ENCODE data around the gene CD163. TPM values are rescaled to one million over a fixed set of nuclear protein-coding genes. Genes with fewer than 3 reads are reported as not detected.
"Not testable (repeated sequence)": the region's sequence is repeated elsewhere in the genome, so short reads cannot be mapped to it uniquely, and the experiment has no call there.

The CD163 gene
- total RNA-seq, 1 experiment from 2014 or later, result not detected

DNA sequence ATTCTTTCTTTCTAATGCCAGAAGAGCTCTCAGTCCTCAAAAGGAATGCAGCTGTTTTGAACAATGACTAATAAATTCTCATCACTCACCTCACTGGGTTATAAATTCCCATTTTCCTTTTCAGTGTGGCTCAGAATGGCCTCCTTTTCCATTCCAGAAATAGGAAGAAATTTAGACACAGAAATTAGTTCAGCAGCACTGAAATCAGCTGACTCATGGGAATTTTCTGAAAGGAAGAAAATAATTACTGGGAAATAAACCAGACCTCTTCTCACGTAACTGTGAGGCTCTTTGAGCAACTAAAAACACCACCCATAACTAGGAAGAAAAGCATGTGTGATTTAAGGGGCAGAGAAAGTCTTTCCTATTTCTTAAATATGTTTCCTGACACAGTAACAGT, 23.8 kb downstream of the CD163 start:
- H3K36me3 ChIP-seq, result no peaks in the 10 kb centered on the region
- no peak overlapping the region for H3K4me3 ChIP-seq
- H3K9me3 ChIP-seq, result no peaks in the 10 kb centered on the region
- no peaks in the 10 kb centered on the region for H3K27me3 ChIP-seq
- DNase-seq, result no peak

DNA sequence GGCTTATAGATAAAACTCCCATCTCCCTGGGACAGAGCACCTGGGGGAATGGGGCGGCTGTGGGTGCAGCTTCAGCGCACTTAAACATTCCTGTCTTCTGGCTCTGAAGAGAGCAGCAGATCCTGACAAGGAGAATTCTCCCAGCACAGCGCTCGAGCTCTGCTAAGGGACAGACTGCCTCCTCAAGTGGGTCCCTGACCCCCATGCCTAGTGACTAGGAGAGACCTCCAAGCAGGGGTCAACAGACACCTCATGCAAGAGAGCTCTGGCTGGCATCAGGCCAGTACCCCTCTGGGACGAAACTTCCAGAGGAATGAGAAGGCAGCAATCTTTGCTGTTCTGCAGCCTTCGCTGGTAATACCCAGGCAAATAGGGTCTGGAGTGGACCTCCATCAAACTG, 31.5 kb downstream of the CD163 start:
- Histone ChIP-seq H3K27me3 (no peaks in the 10 kb centered on the region), H3K4me3 (no peak overlapping the region), H3K36me3 (no peaks in the 10 kb centered on the region), H3K9me3 (no peaks in the 10 kb centered on the region; the same call in 1 of the 2 replicates)
- DNase-seq, result no peak

DNA sequence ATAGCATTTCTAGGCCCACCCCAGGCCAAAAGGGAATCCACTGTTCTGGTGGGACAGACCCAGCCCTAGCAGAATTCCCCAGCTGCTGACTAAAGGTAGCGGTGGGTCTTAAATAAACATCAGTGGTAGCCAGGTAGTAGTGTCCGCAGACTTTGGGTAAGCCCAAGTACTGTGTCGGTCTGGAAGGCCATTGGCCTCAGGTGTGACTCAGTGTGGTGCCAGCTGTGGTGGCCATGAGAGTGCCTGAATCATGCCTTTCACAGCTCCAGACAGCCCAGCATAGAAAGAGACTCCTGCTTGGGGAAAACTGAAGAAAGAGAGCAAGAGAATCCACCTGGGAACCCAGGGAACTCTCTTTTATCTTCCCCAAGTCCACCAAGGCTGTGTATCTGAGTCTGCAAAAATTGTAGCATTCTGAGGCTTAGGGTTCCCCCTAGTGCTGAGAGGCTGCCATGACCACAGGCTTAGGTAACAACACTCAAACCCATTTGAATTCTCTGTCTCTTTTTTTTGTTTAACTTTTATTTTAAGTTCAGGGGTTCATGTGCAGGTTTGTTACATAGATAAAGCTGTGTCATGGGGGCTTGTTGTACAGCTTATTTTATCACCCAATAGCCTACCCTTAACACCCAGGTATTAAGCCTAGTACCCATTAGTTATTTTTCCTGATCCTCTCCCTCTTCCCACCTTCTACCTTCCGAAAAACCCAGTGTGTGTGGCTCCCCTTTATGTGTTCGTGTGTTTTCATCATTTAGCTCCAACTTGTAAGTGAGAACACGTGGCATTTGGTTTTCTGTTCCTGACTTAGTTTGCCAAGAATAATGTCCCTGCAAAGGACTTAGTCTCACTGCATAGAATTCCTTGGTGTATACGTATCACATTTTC, 43.0 kb downstream of the CD163 start:
- Histone ChIP-seq H3K9me3 (no peaks in the 10 kb centered on the region), H3K4me3 (no peak overlapping the region), H3K27me3 (no peaks in the 10 kb centered on the region), H3K36me3 (no peaks in the 10 kb centered on the region)
- peak; percentile 9 for DNase-seq

DNA sequence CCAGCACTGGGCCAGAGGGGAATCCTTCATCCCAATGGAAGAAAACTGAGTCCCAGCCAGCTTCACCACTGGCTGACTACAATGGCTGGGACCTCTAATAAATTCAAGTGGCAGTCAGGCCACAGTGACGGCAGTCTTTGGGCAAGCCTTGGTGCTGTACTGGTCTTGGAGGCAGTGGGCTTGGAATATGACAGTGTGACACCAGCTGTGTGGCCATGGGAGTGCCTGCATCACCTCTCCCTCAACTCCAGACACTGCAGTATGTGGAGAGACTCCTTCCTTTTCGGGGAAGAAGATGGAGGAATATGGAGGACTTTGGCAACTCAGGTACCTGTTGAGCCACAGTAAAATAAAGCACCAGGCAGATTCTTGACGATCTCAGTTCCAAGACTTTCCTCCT, 43.6 kb downstream of the CD163 start:
- H3K27me3 ChIP-seq, result no peaks in the 10 kb centered on the region
- H3K36me3 ChIP-seq, result no peaks in the 10 kb centered on the region
- H3K4me3 ChIP-seq, result no peak overlapping the region
- no peak for DNase-seq
- no peaks in the 10 kb centered on the region for H3K9me3 ChIP-seq

DNA sequence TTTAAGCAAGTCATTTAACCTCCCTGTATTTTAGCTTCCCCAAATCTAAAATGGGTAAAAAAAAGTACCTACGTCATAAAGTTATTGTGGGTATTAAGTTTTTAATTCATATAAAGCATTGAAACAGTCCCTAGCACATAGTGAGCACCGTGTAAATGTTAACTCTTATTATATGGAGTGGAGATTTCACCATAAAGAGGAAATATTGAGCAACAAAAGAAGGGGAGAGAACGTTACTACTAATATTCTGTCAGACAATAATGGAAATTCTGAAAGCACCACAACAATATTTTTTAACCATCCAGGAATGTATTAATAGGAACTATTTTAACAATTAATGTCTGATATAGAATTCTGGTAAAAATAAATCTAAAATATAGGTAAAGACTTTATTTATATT, 51.8 kb downstream of the CD163 start:
- DNase-seq, result no peak
- Histone ChIP-seq H3K36me3 (no peaks in the 10 kb centered on the region), H3K27me3 (no peaks in the 10 kb centered on the region; the same call in 1 of the 2 replicates), H3K4me3 (no peak overlapping the region), H3K9me3 (no peaks in the 10 kb centered on the region)

DNA sequence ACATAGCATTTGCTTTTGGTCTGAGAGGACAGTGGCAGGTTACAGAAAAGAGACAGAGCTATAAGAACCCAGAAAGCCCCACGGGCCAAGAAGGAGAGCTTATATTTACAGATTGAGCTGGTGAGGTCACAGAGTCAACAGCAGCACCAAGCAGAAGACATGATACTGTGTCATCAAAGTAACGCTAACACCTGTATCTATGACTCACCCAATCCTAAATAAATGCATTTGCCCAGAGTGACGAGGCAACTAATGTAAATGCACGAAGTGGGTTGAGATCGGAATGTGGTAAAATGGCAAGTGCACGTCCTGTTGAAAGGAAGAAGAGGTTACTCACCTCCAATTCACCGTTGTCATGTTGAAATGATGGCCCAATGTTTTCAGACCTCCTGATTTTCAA, 52.9 kb downstream of the CD163 start:
- H3K36me3 ChIP-seq, result no peaks in the 10 kb centered on the region
- no peaks in the 10 kb centered on the region for H3K9me3 ChIP-seq
- no peaks in the 10 kb centered on the region; the same call in 1 of the 2 replicates for H3K27me3 ChIP-seq
- no peak overlapping the region for H3K4me3 ChIP-seq
- no peak for DNase-seq

DNA sequence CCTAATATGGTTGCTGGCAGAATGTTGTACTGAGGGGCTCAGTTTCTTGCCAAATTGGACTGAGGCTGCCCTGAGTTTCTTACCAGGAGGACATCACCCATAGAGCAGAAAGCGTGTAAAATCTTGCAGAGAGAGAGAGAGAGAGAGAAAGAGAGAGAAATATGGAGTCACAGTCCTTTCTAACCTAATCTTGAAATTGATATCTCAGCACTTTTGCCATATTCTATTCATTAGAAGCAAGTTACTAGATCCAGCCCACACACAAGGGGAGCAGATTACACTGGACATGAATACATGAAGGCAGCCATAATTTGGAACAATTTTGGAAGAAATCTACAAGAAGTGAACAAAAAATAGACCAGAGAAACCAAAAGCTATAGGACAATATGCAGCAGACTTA, 55.5 kb downstream of the CD163 start:
- no peaks in the 10 kb centered on the region for H3K36me3 ChIP-seq

DNA sequence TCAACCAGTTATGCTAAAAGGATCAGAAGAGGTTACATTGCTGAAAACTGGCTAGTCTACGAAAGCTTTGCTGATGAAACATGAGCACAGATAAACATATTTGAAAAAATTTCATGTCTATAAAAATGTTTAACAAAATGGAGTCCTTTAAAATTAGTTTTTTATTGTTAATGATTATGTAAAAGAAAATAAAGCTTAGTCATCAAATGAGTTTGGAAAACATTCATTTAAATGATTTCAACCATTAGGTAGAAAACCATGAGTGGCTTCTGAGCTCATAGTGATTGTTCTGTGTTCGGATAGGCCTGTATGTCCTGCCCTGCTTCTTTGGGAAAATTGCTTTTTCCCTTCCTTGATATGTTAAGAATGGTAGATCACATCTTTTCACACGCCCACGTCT, 59.0 kb downstream of the CD163 start:
- no peak for DNase-seq
- H3K9me3 ChIP-seq, result no peaks in the 10 kb centered on the region
- no peak overlapping the region for H3K4me3 ChIP-seq
- no peaks in the 10 kb centered on the region; the same call in 1 of the 2 replicates for H3K27me3 ChIP-seq
- H3K36me3 ChIP-seq, result no peaks in the 10 kb centered on the region

More for the DNA sequence above, 55.5 kb downstream of the CD163 start:
- no peak overlapping the region for H3K4me3 ChIP-seq
- no peaks in the 10 kb centered on the region for H3K9me3 ChIP-seq
- DNase-seq, result no peak
- no peaks in the 10 kb centered on the region; the same call in 1 of the 2 replicates for H3K27me3 ChIP-seq

DNA sequence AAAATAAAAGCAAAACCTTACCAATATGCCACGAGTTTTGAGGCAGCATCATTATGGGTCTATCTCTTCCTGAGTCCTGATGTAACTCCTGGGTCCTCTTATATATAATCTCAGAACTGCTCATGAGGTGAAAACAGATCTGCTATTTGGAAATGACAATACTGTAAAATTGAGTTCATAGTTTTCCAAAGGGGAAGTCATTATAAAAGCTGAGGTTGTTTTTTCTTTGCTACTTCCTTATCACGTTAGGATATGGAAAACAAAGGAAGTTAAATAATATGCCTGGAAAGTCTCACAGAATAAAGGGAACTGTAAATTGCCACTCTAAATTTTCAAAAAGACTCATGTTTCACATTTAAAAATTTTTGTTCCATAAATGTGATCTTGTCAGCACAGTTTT, 59.5 kb downstream of the CD163 start, which contains the start of gene CD163L1:
Gene CD163L1, minus strand, starts transcription at position 78 of the 400 bp plus-strand sequence. Its CDS starts 26 bp downstream, at position 52.
- H3K4me3 ChIP-seq, result no peak within 1 kb of the TSS
- H3K36me3 ChIP-seq, result no peaks in the 10 kb centered on the region
- H3K27me3 ChIP-seq, result no peaks in the 10 kb centered on the region

DNA sequence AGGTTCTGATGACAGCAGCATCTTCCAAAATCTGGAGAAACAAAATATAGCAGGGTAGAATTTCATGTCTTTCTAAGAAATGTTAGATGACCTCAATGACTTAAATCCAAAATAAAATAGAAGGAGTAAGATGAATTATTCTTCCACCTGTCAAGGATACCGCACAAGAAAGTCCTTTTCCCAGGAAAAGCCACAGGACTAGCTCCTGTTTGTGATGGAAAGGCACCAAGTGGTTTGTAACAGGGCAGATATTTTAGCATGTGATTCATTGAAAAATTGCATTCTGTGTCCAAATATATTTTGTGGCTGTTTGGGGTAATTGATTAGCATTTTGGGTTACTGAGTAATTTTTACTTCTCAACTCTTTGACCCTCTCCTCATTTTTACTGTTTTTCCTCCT, 62.4 kb downstream of the CD163 start:
- no peaks in the 10 kb centered on the region for H3K27me3 ChIP-seq
- no peaks in the 10 kb centered on the region for H3K9me3 ChIP-seq
- no peak for DNase-seq
- no peaks in the 10 kb centered on the region for H3K36me3 ChIP-seq
- no peak overlapping the region for H3K4me3 ChIP-seq

More for the DNA sequence above, 59.5 kb downstream of the CD163 start, which contains the start of gene CD163L1:
- no peak for DNase-seq
- no peaks in the 10 kb centered on the region for H3K9me3 ChIP-seq

DNA sequence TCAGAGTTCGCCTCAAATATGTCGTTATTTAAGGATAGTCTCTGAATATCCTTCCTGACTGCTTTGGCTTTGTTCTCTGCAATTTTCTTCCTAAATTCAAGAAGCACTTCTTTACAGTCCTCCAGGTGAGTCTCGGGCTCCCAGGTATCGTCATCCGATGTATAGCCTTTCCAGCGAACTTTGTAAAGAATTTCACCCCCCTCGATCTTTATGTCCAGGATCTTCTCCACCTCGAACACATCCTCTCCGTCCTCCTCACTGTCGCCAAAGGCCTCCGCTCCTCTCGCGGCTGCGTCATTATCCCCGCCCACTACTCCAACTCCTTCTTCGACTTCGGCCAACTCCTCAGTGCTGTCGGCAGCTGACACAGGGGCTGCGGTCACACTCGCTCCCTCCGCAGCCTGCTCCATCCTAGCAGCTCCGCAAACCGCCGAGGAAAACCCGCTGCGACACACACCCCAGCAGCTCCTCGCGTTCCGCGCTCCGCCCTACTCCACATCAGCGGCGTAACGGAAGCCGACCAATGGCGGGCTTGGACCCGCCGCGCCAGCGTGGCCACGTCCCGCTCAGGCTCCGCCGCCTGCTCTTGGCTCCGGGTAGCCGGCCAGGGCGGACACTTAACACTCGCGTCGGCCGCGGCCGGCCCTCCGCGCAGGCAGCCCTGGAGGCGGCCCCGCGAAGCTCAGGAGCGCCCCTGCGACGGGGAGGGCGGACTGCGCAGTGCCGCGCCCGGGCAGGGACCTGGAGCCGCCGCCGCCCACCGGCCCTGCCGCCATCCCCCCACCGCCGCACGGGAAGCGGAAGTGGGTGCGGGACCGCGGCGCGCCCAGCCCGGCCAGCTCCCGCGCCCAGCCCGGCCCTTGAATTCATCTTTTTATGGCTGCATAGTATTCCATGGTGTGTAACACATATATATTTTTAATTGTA, 63.7 kb downstream of the CD163 start:
- DNase-seq, result peak; percentile 89
- H3K36me3 ChIP-seq, result no peaks in the 10 kb centered on the region
- no peaks in the 10 kb centered on the region for H3K9me3 ChIP-seq
- peak overlapping the region; percentile 52 for H3K4me3 ChIP-seq
- H3K27me3 ChIP-seq, result no peaks in the 10 kb centered on the region

DNA sequence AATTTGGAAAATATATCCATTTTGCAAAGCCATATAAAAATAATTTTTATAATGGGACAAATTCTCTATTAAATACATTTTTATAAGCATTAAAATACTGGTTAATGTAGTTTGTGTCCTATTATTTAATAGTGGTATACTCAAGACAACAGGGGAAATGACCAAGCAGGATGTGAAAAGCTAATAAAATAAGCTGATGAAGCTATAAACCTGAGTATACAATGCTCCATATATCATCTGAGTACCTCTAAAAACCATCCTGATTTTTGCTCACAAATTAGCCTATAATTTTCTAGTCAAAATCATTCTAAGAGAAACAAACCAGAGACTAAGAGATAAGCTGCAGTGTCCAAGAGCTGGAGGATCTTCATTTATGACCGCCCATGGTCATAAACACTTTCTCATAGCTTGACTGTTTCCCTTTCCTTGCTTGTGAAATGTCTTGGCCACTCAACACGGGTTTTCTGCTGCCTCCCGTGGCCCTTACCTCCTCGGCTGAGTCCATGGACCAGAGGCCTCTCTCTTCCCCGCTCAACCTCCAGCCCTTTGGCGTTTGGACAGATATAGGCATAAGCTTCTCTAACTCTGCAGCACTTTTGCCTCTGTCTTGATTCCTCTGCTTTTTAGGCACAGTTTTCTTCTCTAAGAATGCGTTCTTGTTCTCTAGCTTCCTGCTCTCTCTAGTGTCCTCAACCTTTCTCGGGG, 65.1 kb downstream of the CD163 start:
- not testable (repeated sequence) for H3K9me3 ChIP-seq, H3K36me3 ChIP-seq, H3K27me3 ChIP-seq
- peak; percentile 33 for DNase-seq
- peak overlapping the region; percentile 52 for H3K4me3 ChIP-seq

DNA sequence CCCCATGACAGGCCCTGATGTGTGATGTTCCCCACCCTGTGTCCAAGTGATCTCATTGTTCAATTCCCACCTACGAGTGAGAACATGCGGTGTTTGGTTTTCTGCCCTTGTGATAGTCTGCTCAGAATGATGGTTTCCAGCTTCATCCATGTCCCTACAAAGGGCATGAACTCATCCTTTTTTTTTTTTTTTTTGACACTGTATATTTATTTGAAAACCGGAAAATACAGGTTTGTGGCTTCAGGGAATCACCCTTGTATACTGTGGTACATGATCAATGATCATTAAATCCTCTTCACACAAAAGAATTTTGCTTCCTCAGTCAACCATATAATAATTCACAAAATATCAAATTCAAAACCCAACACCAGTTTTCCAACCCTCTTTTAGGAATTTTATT, 66.1 kb downstream of the CD163 start:
- not testable (repeated sequence) for H3K36me3 ChIP-seq, H3K9me3 ChIP-seq, DNase-seq, H3K27me3 ChIP-seq
- 0 out of 2 replicates have a peak overlapping the region, but pooled peaks have one; percentile 52 for H3K4me3 ChIP-seq

DNA sequence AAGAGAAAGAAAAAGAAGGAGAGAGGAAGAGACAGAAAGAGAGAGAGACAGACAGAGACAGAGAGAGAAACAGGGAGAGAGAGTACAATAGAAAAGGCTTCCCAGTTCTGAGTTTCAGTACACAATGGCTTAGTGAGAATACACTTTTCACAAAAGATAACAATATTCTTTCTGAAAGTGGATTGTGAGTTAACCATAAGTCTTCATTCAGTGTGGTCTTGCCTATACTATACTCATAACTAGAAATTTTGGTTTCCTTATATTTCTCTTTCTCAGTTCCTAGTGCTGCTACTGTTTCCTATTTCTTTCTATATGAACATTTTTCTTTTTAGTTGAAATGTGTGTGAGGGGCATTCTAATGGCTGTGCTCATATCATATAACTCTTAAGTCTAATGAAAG, 68.9 kb downstream of the CD163 start:
- no peak for DNase-seq
- no peaks in the 10 kb centered on the region for H3K27me3 ChIP-seq

DNA sequence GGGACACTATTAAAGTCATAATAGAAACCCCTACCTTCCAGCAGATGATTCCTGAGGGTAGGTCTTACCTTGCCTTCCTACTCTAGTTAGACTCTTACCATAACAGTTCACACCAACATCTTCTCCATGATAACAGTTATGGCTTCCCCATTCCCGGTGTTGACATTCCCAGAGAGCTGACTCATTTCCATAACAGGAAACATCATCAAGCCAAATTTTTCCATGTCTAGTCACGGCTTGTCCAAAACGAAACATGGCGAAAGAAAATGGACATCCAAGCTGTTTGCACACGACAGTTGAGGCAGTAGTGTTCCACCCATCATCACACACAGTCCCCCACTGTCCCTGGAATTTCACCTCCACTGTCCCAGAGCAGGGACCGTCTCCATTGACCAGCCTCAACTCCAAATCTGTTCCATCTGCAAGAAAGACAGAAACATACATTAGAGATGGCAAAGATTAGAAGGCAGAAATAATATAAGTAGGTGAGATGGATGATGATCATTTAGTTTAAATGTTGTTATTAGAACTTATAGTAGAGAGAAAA, 70.2 kb downstream of the CD163 start:
- H3K27me3 ChIP-seq, result no peaks in the 10 kb centered on the region
- no peaks in the 10 kb centered on the region for H3K36me3 ChIP-seq
- no peaks in the 10 kb centered on the region for H3K9me3 ChIP-seq
- peak; percentile 32 for DNase-seq
- H3K4me3 ChIP-seq, result no peak overlapping the region

More for the DNA sequence above, 68.9 kb downstream of the CD163 start:
- no peaks in the 10 kb centered on the region for H3K36me3 ChIP-seq
- H3K9me3 ChIP-seq, result no peaks in the 10 kb centered on the region
- no peak overlapping the region for H3K4me3 ChIP-seq

DNA sequence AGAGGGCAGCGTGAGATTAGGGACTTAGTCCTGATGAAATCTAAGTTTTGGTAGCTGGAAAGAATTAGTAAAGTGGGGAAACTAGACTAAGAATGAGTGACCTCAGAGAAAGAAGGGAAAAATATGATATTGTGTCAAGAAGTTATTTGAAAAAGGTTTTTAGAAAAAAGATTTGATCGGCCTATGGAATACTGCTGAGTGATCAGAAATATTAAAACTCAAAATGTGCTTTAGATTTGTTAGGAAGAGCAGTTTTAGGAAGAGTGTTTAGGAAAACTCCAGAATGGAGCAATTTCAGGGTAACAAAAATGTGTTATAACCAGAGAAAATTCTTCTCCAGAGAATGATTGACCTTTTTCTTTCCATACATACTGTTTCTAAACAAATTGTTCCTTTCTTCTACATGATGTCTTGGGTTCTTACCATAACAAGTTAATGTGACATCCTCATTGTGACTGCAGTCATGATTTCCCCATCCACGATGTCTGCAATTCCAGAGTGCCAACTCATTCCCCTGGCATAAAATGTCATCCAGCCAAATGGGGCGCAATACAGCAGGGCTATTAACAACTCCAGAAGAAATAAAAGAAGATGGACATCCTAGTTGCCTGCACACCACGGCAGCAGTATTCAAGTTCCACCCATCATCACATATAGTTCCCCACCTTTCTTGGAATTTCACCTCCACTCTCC, 71.4 kb downstream of the CD163 start:
- Histone ChIP-seq H3K9me3 (no peaks in the 10 kb centered on the region), H3K36me3 (no peaks in the 10 kb centered on the region), H3K4me3 (no peak overlapping the region), H3K27me3 (no peaks in the 10 kb centered on the region)
- DNase-seq, result peak; percentile 11

Measured in MG63 (cell line).